ENCODE measurements around the gene TCF3.

DNA sequence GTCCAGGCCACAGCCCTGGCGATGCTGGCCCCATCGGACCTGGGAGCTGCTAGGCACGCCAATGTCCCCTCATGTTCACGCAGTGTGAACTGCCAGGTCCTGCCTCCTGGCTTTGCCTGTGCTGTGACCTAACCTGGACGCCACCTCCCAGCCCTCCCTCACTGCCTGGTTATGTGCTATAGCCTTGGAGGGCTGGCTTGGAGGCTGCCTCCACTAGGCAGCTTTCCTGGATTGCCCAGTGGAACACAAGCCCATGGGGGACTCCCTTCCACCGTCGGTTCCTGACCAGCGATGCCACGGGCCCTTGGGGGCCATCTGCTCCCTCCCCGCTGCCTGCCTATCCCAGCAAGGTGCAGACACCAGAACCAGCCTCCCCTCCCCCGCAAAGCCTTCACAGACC is 31.9 kb downstream of the TCF3 start:
- TF ChIP-seq, protein P1, sequence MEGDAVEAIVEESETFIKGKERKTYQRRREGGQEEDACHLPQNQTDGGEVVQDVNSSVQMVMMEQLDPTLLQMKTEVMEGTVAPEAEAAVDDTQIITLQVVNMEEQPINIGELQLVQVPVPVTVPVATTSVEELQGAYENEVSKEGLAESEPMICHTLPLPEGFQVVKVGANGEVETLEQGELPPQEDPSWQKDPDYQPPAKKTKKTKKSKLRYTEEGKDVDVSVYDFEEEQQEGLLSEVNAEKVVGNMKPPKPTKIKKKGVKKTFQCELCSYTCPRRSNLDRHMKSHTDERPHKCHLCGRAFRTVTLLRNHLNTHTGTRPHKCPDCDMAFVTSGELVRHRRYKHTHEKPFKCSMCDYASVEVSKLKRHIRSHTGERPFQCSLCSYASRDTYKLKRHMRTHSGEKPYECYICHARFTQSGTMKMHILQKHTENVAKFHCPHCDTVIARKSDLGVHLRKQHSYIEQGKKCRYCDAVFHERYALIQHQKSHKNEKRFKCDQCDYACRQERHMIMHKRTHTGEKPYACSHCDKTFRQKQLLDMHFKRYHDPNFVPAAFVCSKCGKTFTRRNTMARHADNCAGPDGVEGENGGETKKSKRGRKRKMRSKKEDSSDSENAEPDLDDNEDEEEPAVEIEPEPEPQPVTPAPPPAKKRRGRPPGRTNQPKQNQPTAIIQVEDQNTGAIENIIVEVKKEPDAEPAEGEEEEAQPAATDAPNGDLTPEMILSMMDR (IDR thresholded peaks at IDR 0.05): no peak
- TF ChIP-seq POLR2AphosphoS5 (IDR thresholded peaks at IDR 0.05): no peak
- TF ChIP-seq POLR2A (IDR thresholded peaks at IDR 0.05): no peak
- TF ChIP-seq EP300 (IDR thresholded peaks at IDR 0.05): no peak
